HG03571 (cell line): ENCODE measurements around the gene MEIOB.
"Not testable (repeated sequence)": the region's sequence is repeated elsewhere in the genome, so short reads cannot be mapped to it uniquely, and the experiment has no call there.

Experiments used
- ATAC-seq: cut with Tn5 transposase; IDR thresholded peaks from one replicate; pipeline ENCODE4 v1.9.1; 2021; ENCODE audit not compliant: unreplicated experiment

MEIOB gene

GRCh38 chr16:1871974-1872635 is at the start of gene MEIOB:
Gene MEIOB (minus strand): TSS chr16:1872164. CDS start chr16:1868175, 3,989 bp downstream.
- no peak for ATAC-seq

- no peak for ATAC-seq
These were observed 48.8 kb upstream of the MEIOB start for GRCh38 chr16:1920727-1921171.

- ATAC-seq, result not testable (repeated sequence)
These were observed 48.2 kb upstream of the MEIOB start for GRCh38 chr16:1920122-1920521.

GRCh38 chr16:1919327-1919998 is 47.5 kb upstream of the MEIOB start:
- no peak for ATAC-seq

GRCh38 chr16:1918351-1919326 is 46.7 kb upstream of the MEIOB start, which contains the start of gene HS3ST6:
Gene HS3ST6 (minus strand): TSS chr16:1918415. CDS start chr16:1918323, 92 bp downstream.
- no peak for ATAC-seq

- ATAC-seq, result no peak
These were observed 45.8 kb upstream of the MEIOB start for GRCh38 chr16:1917665-1918350.

- no peak for ATAC-seq
These were observed 45.2 kb upstream of the MEIOB start for GRCh38 chr16:1917056-1917664.

GRCh38 chr16:1916640-1916990 is 44.7 kb upstream of the MEIOB start:
- ATAC-seq, result no peak

- ATAC-seq, result no peak
These were observed 44.0 kb upstream of the MEIOB start for GRCh38 chr16:1915732-1916639.

- ATAC-seq, result no peak
These were observed 43.0 kb upstream of the MEIOB start for GRCh38 chr16:1914988-1915387.

GRCh38 chr16:1914084-1914608 is 42.2 kb upstream of the MEIOB start:
- no peak for ATAC-seq

GRCh38 chr16:1913327-1914083 is 41.5 kb upstream of the MEIOB start:
- ATAC-seq, result no peak

- ATAC-seq, result no peak
These were observed 40.2 kb upstream of the MEIOB start for GRCh38 chr16:1912215-1912543.

GRCh38 chr16:1911467-1912214 is 39.7 kb upstream of the MEIOB start:
- no peak for ATAC-seq

GRCh38 chr16:1909561-1910231 is 37.7 kb upstream of the MEIOB start:
- no peak for ATAC-seq

GRCh38 chr16:1908983-1909382 is 37.0 kb upstream of the MEIOB start:
- ATAC-seq, result no peak

- ATAC-seq, result no peak
These were observed 36.2 kb upstream of the MEIOB start for GRCh38 chr16:1908184-1908583.
